ENCODE results near the gene HEATR9.
"Not testable (repeated sequence)": the region's sequence is repeated elsewhere in the genome, so short reads cannot be mapped to it uniquely, and the experiment has no call there.

The HEATR9 gene

GRCh38 chr17:35868737-35869136, at the start of gene HEATR9:
HEATR9 (minus strand) TSS chr17:35868891; CDS start chr17:35868742, 149 bp downstream.
- in situ Hi-C loops (cut with MboI; ENCODE audit: low sequenced_read_pairs), result no loop called here

- in situ Hi-C loops (cut with MboI; ENCODE audit: low sequenced_read_pairs), result no loop called here
Observed at GRCh38 chr17:35917519-35918213, 49.0 kb upstream of the HEATR9 start.

DNA sequence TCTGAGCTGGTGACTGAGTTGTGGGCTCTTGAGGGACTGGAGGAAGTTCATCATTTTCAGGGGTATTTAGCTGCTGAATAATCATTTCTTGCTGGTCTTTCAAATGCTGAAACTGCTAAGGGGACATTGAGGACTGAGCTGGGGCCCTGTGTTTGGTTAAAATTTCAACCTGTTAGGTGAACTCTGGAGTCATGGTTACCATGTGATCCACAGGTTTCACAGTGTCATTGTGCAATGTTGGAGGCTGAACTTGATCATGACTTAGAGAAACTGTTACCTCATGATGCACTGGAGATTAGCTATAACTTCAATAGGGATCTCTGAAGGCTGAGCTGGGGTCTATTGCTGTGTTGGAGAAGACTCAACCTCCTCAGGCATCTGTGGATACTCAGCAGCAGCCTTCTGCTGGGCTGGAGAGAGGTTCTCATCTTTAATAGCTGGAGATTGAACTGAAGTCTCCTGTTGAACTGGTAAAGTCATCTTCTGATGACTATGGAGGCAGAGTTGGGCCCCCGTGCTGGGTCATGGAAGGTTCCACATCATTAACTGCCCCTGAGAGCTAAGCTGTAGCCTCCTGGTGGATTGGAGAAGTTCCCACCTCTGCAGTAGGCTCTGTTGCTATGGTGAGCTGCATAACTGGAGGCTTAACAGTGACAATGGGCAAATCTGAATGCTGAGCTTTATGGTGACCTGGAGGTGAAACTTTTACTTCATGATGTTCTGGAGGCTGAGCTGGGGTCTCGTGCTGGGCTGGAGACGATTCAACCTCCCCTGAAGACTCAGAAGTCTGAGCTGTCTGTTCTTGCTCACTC, 46.7 kb upstream of the HEATR9 start:
- in situ Hi-C loops (cut with MboI; ENCODE audit: low sequenced_read_pairs), result no loop called here

DNA sequence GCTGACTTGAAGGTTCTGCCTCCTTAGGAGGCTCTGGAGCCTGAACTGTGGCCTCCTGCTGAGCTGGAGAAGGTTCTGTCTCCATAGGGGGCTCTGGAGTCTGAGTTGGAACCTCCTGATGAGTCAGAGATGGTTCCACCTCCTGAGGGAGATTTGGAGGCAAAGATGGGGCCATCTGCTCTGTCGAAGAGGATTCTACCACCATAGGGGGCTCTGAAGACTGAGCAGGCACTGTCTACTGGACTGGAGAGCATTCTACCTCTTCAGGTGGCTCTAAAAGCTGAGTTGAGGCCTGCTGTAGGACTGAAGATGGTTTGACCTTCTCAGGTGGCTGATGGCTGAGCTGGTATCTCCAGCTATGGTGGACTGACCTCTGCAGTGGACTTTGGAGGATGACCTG, 45.7 kb upstream of the HEATR9 start:
- in situ Hi-C loops (cut with MboI; ENCODE audit: low sequenced_read_pairs), result no loop called here

DNA sequence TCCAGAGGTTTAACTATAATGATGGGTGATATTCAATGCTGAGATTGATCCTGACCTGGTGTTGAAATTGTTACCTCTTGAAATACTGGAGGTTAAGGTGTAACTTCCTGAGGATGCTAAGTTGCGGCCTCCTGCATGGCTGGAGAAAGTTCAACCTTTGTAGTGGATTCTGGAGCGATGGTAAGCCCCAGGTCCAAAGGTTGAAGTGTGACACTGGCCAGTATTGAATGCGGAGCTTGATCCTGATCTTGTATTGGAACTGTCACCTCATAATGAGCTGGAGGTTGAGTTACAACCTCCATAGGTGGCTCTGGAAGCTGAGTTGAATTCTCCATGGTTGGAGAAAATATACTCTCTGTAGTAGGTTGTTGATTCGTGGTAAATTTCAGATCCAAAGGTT, 44.9 kb upstream of the HEATR9 start:
- in situ Hi-C loops (cut with MboI; ENCODE audit: low sequenced_read_pairs), result no loop called here

DNA sequence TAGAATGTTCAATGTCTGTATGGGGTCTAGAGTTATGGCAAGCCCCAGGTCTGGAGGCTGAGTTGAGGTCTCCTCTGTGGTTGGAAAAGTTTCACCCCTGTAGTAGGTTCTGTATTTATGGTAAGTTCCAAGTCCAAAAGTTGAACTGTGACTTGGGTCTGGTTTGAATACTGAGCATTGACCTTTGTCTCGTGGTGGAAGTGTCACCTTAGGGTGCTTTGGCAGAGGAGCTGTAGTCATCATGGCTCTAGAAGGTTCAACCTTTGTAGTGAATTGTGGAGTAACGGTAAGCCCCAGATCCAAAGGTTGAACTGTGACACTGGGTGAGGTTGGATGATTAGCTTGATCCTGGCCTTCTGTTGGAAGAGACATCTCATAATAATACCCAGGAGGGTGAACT, 44.3 kb upstream of the HEATR9 start:
- in situ Hi-C loops (cut with MboI; ENCODE audit: low sequenced_read_pairs), result no loop called here

- in situ Hi-C loops (cut with MboI; ENCODE audit: low sequenced_read_pairs), result no loop called here
Observed at GRCh38 chr17:35912339-35912912, 43.7 kb upstream of the HEATR9 start.

DNA sequence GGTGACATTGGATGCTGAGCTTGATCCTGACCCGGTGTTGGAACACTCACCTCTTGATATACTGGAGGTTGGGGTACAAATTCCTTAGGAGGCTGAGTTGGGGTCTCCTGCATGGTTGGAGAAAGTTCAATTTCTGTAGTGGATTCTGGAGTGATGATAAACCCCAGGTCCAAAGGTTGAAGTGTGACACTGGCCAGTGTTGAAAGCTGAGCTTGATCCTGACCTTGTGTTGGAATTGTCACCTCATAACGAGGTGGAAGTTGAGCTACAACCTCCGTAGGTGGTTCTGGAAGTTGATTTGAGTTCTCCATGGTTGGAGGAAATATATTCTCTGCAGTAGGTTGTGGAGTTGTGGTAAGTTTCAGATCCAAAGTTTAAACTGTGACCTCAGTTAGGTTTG, 40.7 kb upstream of the HEATR9 start:
- in situ Hi-C loops (cut with MboI; ENCODE audit: low sequenced_read_pairs), result no loop called here

DNA sequence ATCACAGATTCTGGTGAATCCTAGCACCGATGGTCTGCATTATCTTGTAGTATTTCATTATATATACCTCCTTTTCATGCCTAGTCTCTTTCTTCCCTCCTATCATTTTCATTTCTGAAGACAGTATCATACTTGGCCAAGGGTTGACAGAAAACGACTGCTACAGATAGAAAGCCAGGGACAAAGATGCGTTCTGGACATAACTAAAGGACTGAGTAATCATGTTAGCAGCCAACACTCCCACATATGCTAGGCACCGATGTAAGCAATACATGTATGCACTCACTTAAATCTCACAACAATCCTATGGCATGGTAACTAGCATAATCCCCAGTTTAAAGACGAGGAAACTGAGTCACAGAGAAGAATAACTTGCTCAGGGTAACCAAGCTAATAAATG, 39.0 kb upstream of the HEATR9 start:
- in situ Hi-C loops (cut with MboI; ENCODE audit: low sequenced_read_pairs), result no loop called here

- in situ Hi-C loops (cut with MboI; ENCODE audit: low sequenced_read_pairs), result no loop called here
Observed at GRCh38 chr17:35906926-35907637, 38.4 kb upstream of the HEATR9 start.

GRCh38 chr17:35906191-35906925, 37.7 kb upstream of the HEATR9 start:
- in situ Hi-C loops (cut with MboI; ENCODE audit: low sequenced_read_pairs), result no loop called here

GRCh38 chr17:35903451-35903850, 34.8 kb upstream of the HEATR9 start:
- in situ Hi-C loops (cut with MboI; ENCODE audit: low sequenced_read_pairs), result no loop called here

DNA sequence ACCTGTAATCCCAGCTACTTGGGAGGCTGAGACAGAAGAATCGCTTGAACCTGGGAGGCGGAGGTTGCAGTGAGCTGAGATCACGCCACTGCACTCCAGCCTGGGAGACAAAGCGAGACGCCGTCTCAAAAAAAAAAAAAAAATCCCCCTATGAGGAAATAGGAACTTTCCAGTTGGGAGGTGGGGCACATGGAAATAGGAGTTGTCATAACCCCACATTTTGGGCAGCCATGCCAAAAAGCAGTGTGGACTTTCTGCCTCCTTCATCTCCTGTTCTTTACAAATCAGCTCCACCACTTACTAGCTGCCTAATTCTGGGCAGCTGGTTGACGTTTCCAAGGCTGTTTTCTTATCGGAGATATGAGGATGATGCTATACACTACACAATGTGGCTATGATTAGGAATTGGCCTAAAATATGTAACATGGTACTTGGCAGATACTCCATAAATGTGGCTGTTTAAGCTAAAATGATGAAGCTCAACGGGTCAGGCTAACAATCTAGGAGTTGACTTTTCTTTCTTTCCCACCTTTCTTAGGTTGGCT, 33.0 kb upstream of the HEATR9 start:
- in situ Hi-C loops (cut with MboI; ENCODE audit: low sequenced_read_pairs), result no loop called here

GRCh38 chr17:35900708-35901480, 32.2 kb upstream of the HEATR9 start:
- in situ Hi-C loops (cut with MboI; ENCODE audit: low sequenced_read_pairs), result no loop called here

- in situ Hi-C loops (cut with MboI; ENCODE audit: low sequenced_read_pairs), result no loop called here
Observed at GRCh38 chr17:35900280-35900679, 31.6 kb upstream of the HEATR9 start.

DNA sequence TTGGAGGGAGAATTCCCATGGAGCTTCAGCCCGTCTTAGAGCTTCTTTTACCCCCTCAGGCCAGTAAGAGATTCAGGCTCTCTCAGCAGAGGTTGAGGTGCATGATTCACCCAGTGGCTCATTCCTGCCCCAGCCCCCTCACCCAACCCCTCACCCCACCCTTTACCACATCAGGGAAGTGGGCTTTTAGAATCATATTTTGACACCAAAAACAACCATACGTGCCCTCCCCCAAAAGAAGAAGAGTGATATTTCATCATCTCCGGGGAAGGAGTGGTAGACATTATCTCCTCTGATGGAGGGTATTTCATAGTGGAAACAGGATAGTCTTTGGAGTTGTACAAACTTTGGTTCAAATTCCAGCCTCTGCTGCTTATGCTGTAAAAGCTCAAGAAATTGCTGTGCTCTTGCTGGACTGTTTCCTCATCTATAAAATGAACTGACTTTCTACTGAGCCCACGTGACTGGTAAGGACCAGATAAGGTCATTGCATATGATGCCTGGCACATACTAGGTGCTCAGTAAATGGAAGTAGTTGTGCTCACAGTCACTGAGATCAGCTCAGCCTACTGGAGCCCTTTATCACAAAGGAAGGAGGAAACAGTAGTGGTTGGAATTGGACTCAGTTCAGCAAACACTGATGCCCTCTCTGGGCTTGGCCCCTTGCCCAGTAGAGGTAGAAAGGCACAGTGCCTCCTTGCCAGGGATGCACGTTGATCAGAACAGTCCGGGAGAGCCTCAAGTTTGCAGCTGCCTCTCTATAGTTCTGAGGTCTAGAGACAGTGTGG, 29.8 kb upstream of the HEATR9 start:
- in situ Hi-C loops (cut with MboI; ENCODE audit: low sequenced_read_pairs), result no loop called here

- in situ Hi-C loops (cut with MboI; ENCODE audit: low sequenced_read_pairs), result not testable (repeated sequence)
Observed at GRCh38 chr17:35897772-35898171, 29.1 kb upstream of the HEATR9 start.

DNA sequence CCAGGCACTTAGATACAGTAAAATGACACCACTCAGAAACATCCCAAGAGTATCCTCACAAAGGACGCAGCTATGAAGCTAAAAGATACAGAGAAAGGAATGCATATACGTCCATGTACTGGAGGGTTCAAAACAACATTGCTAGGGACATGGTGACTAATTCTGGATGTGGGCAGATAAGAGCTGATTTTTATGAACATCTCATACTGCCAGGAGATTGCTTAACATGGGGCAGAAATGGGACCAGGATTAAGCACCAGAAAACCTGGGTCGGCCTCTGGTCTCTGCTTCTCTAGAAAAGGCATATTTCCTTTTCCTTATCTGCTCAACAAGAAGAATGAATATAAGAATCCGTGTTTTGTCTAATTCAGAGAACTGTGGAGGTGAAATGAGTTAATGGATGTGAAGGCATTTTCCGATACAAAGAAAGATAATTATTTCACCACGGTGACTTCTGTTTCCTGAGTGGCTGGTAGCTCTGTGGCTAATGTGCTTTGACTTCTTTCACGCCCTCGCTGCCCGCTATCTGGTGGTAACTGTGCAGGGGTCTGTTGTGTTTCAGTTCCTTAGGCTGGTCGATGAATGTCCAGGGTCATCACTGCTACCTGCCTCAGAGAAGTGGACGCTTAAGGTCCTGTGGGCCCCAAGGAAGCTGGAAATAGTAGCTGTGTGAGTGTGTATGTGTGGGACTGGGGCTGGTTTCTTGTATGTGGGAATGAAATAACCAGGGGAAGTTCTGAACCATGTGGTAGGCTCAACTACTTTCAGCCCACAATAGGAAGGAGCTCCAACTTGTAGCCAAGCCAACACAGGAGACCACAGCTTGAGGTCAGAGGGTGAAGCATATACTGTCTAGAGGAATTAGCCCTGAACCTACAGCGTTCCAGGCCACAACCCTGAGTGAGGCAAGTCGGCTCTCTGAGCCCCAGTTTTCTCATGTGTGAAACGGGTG, 27.2 kb upstream of the HEATR9 start:
- in situ Hi-C loops (cut with MboI; ENCODE audit: low sequenced_read_pairs), result no loop called here
